Measurements from ENCODE around the gene DMPK. TPM values are rescaled to one million over a fixed set of nuclear protein-coding genes. Genes with fewer than 3 reads are reported as not detected.

The DMPK gene
- total and polyA plus RNA-seq, 4 experiments from 2014 or later, result 1.3 to 32.9 (median 30.8) TPM; not detected in 1

DNA sequence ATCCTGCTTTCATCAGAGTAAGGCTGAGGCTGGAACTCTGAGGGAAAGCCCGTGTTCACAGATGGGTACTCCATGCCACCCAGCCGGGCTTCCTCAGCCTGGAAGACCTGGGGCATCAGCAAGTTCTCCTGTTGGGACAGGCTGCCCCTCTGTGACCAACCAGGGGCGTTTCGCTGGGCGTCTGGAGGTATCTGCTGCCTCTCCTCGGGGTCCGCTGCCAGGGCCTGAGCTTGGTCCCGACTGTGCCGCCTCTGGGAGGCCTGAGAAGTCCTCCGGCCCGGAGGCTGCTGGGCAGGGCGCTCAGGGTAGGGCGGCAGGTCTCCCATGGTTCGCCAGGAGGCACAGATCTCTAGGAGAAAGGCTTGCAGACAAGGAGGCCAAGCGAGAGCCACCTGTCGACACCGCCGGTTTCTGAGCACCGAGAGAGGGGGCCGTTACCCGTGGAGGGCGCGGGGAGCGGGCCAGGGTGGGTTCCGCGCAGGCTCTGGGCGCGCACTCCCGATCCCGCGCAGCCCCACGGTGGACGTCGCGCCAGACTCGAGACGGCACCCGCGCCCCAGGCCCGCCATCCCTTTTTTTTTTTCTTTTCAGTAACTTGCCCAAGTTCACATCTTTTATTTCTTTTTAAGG lies 32.7 kb upstream of the DMPK start, which contains the start of gene RSPH6A:
RSPH6A (minus strand) TSS at position 458 of the 630 bp plus-strand sequence; CDS start at position 326, 132 bp downstream.
- peaks cover 0 to 6% (median 4%) of the 10 kb centered on the region in 4 donors for H3K4me1 Mint-ChIP-seq
- CTCF ChIA-PET (ENCODE audit: partially characterized antibody), result interaction anchor here (1.2 kb wide), 1 partner anchor 13 kb away, joined by 4 read pairs; no protein-coding TSS in a partner anchor
- H3K36me3 ChIP-seq (ENCODE audit: insufficient read depth, low read length), result no peaks in the 10 kb centered on the region
- H3K4me3 Mint-ChIP-seq, result no peak within 1 kb of the TSS
- H3K9me3 Mint-ChIP-seq, result peaks cover 0 to 2% (median 0%) of the 10 kb centered on the region in 8 donors
- peaks cover 0 to 10% of the 10 kb centered on the region in 2 donors for H3K36me3 Mint-ChIP-seq
- no peak within 1 kb of the TSS for H3K27ac ChIP-seq (ENCODE audit: low read depth, low read length)
- no peak for DNase-seq
- no peaks in the 10 kb centered on the region for H3K9me3 ChIP-seq (ENCODE audit: control insufficient read depth in 1 of 2, low read length in 2 of 2)
- H3K27me3 ChIP-seq (ENCODE audit: insufficient read depth, low read length), result no peaks in the 10 kb centered on the region
- peak within 1 kb of the TSS in 1 of 7 donors; percentile 68 for H3K27ac Mint-ChIP-seq
- POLR2A ChIA-PET (ENCODE audit: partially characterized antibody), result no interaction called here
- H3K4me1 ChIP-seq (ENCODE audit: insufficient read depth, low read length), result peaks cover 4% of the 10 kb centered on the region
- no peaks in the 10 kb centered on the region for H3K27me3 Mint-ChIP-seq
- no peak within 1 kb of the TSS for H3K4me3 ChIP-seq (ENCODE audit: low read length in 2 of 2)
- intact Hi-C loops (cut with micrococcal nuclease), result no loop called here

DNA sequence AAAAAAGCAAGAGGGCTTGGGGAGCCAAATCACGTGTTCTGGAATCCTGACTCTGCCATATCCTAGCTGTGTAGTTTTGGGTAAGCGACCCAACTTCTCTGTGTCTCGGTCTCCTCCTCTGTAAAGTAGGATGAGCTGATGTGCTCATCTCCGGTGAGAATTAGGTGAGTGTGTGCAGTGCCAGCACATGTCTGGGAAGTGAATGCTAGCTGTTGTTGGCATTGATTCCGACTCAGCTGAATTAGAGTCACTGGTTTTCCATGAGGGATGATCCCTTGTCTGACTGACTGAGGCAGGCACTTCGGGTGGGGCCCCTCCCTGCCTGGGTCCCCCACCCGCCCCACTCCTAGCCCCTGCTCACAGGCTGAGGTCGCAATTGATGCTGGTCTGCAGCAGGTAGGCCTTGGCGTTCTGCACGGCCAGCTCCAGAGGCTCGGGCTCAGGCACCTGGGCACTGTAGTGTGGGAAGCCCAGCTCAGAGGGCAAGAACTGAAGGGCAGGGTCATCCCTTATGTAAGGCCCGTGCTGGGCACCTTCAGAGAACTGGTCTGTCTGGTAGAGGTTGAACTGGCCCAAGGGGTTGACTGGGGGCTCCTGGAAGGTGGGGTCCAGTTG lies 32.0 kb upstream of the DMPK start:
- peaks cover 4% of the 10 kb centered on the region for H3K4me1 ChIP-seq (ENCODE audit: insufficient read depth, low read length)
- Mint-ChIP-seq H3K27me3 (no peaks in the 10 kb centered on the region), H3K4me1 (peaks cover 0 to 6% (median 4%) of the 10 kb centered on the region in 4 donors), H3K36me3 (peaks cover 0 to 4% of the 10 kb centered on the region in 2 donors), H3K27ac (peak overlapping the region in 1 of 7 donors; percentile 68), H3K9me3 (peaks cover 0 to 2% (median 0%) of the 10 kb centered on the region in 8 donors), H3K4me3 (no peak overlapping the region)
- no peak for DNase-seq
- no peak overlapping the region for H3K27ac ChIP-seq (ENCODE audit: low read depth, low read length)
- no peaks in the 10 kb centered on the region for H3K9me3 ChIP-seq (ENCODE audit: control insufficient read depth in 1 of 2, low read length in 2 of 2)
- CTCF ChIA-PET (ENCODE audit: partially characterized antibody), result interaction anchor here (1.2 kb wide), 2 partner anchors 12 to 15 kb away, joined by 4 to 6 read pairs; no protein-coding TSS in a partner anchor
- intact Hi-C loops (cut with micrococcal nuclease), result no loop called here
- no peak overlapping the region for H3K4me3 ChIP-seq (ENCODE audit: low read length in 2 of 2)
- POLR2A ChIA-PET (ENCODE audit: partially characterized antibody), result interaction anchor here (0.7 kb wide), 1 partner anchor 41 kb away, joined by 3 read pairs; no protein-coding TSS in a partner anchor
- H3K36me3 ChIP-seq (ENCODE audit: insufficient read depth, low read length), result no peaks in the 10 kb centered on the region
- no peaks in the 10 kb centered on the region for H3K27me3 ChIP-seq (ENCODE audit: insufficient read depth, low read length)

DNA sequence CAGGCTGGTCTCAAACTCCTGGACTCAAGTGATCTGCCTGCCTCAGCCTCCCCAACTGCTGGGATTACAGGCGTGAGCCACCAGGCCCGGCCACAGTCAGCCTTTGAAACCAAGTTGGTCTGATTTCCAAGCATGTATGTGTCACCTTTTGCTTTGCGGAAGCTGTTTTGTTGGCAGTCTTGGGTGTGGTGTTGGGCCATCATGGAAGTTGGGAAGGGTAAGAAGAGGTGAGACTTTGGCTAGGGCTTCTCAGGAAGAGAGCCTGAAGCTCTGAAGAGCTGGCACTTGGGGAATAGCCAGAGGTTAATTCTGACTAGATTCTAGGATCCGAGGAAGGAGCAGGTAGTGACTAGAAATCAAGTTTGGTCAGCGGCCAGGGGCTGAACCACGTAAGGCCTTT lies 30.0 kb upstream of the DMPK start:
- Histone ChIP-seq H3K4me1 (ENCODE audit: insufficient read depth, low read length) (peaks cover under 1% of the 10 kb centered on the region), H3K9me3 (ENCODE audit: control insufficient read depth in 1 of 2, low read length in 2 of 2) (no peaks in the 10 kb centered on the region), H3K27ac (ENCODE audit: low read depth, low read length) (no peak overlapping the region), H3K36me3 (ENCODE audit: insufficient read depth, low read length) (no peaks in the 10 kb centered on the region), H3K4me3 (ENCODE audit: low read length in 2 of 2) (no peak overlapping the region), H3K27me3 (ENCODE audit: insufficient read depth, low read length) (no peaks in the 10 kb centered on the region)
- Mint-ChIP-seq H3K4me3 (no peak overlapping the region), H3K27me3 (no peaks in the 10 kb centered on the region), H3K27ac (peak overlapping the region in 1 of 7 donors; percentile 28), H3K9me3 (peaks cover 0 to 2% (median 0%) of the 10 kb centered on the region in 8 donors), H3K36me3 (peaks cover 0 to 2% of the 10 kb centered on the region in 2 donors), H3K4me1 (peaks cover 0 to 5% (median 3%) of the 10 kb centered on the region in 4 donors)
- POLR2A ChIA-PET (ENCODE audit: partially characterized antibody), result no interaction called here
- CTCF ChIA-PET (ENCODE audit: partially characterized antibody), result interaction anchor here (0.6 to 1.2 kb wide), 2 partner anchors 10 to 38 kb away, joined by 3 to 4 read pairs; no protein-coding TSS in a partner anchor
- intact Hi-C loops (cut with micrococcal nuclease), result no loop called here
- DNase-seq, result no peak

DNA sequence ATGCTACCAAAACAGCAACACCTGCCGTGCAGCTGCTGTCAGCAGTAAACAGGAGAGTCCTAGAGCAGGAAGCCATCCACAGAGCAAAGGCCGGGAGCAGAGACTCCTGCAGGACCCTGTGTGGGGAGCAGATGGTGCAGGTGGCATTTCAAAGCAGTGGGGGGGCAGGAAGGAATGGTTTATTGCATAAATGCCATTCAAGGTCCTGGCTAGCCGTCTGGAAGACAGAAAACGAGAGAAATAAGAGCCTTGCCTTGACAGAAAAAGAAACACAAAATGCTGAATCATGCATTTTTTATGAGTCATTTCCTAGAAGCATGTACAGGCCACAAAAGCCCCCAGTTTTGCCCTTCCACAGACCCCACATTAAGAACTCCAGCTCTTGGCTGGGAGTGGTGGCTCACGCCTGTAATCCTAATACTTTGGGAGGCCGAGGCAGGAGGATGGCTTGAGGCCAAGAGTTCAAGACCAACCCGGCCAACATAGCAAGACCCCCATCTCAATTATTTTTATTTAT lies 27.4 kb upstream of the DMPK start:
- no peaks in the 10 kb centered on the region for H3K9me3 ChIP-seq (ENCODE audit: control insufficient read depth in 1 of 2, low read length in 2 of 2)
- CTCF ChIA-PET (ENCODE audit: partially characterized antibody), result interaction anchor here (0.8 to 2.0 kb wide), 3 partner anchors 7 to 39 kb away, joined by 3 to 9 read pairs (median 4); no protein-coding TSS in a partner anchor
- POLR2A ChIA-PET (ENCODE audit: partially characterized antibody), result no interaction called here
- no peak for DNase-seq
- Mint-ChIP-seq H3K27me3 (no peaks in the 10 kb centered on the region), H3K4me1 (no peaks in the 10 kb centered on the region), H3K9me3 (peaks cover 0 to 2% (median 0%) of the 10 kb centered on the region in 8 donors), H3K36me3 (no peaks in the 10 kb centered on the region), H3K27ac (no peak overlapping the region), H3K4me3 (no peak overlapping the region)
- H3K4me3 ChIP-seq (ENCODE audit: low read length in 2 of 2), result no peak overlapping the region
- no peaks in the 10 kb centered on the region for H3K4me1 ChIP-seq (ENCODE audit: insufficient read depth, low read length)
- intact Hi-C loops (cut with micrococcal nuclease), result no loop called here
- no peak overlapping the region for H3K27ac ChIP-seq (ENCODE audit: low read depth, low read length)
- no peaks in the 10 kb centered on the region for H3K36me3 ChIP-seq (ENCODE audit: insufficient read depth, low read length)
- H3K27me3 ChIP-seq (ENCODE audit: insufficient read depth, low read length), result no peaks in the 10 kb centered on the region

GRCh38 chr19:45805719-45806118 lies 23.4 kb upstream of the DMPK start:
- H3K9me3 Mint-ChIP-seq, result no peaks in the 10 kb centered on the region
- no peaks in the 10 kb centered on the region for H3K4me1 ChIP-seq (ENCODE audit: insufficient read depth, low read length)
- H3K4me3 ChIP-seq (ENCODE audit: low read length in 2 of 2), result no peak overlapping the region
- DNase-seq, result no peak
- no peaks in the 10 kb centered on the region for H3K36me3 ChIP-seq (ENCODE audit: insufficient read depth, low read length)
- ChIA-PET POLR2A (ENCODE audit: partially characterized antibody) (no interaction called here), CTCF (ENCODE audit: partially characterized antibody) (interaction anchor here (2.9 kb wide), 1 partner anchor 12 kb away, joined by 11 read pairs; no protein-coding TSS in a partner anchor)
- no peak overlapping the region for H3K27ac ChIP-seq (ENCODE audit: low read depth, low read length)
- H3K27me3 Mint-ChIP-seq, result peaks cover 3 to 6% of the 10 kb centered on the region in 2 donors
- no peak overlapping the region for H3K4me3 Mint-ChIP-seq
- no peaks in the 10 kb centered on the region for H3K9me3 ChIP-seq (ENCODE audit: control insufficient read depth in 1 of 2, low read length in 2 of 2)
- H3K27me3 ChIP-seq (ENCODE audit: insufficient read depth, low read length), result no peaks in the 10 kb centered on the region
- intact Hi-C loops (cut with micrococcal nuclease), result no loop called here
- no peaks in the 10 kb centered on the region for H3K4me1 Mint-ChIP-seq
- no peak overlapping the region for H3K27ac Mint-ChIP-seq
- no peaks in the 10 kb centered on the region for H3K36me3 Mint-ChIP-seq

DNA sequence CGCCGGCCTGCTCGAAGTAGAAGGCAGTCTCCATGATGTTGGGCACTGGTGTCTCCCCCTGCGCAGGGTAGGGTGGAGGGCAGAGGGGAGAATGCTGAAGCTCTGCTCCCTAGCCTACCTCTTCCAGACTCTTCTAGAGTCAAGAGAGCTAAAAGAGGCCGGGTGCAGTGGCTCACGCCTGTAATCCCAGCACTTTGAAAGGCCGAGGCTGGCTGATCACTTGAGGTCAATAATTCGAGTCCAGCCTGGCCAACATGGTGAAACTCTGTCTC lies 22.6 kb upstream of the DMPK start:
- intact Hi-C loops (cut with micrococcal nuclease), result no loop called here
- Mint-ChIP-seq H3K27ac (no peak overlapping the region), H3K27me3 (peaks cover 3 to 6% of the 10 kb centered on the region in 2 donors), H3K36me3 (no peaks in the 10 kb centered on the region), H3K9me3 (no peaks in the 10 kb centered on the region), H3K4me1 (no peaks in the 10 kb centered on the region), H3K4me3 (no peak overlapping the region)
- H3K36me3 ChIP-seq (ENCODE audit: insufficient read depth, low read length), result no peaks in the 10 kb centered on the region
- no peaks in the 10 kb centered on the region for H3K9me3 ChIP-seq (ENCODE audit: control insufficient read depth in 1 of 2, low read length in 2 of 2)
- no peak overlapping the region for H3K4me3 ChIP-seq (ENCODE audit: low read length in 2 of 2)
- no peaks in the 10 kb centered on the region for H3K4me1 ChIP-seq (ENCODE audit: insufficient read depth, low read length)
- ChIA-PET CTCF (ENCODE audit: partially characterized antibody) (interaction anchor here (0.6 to 2.9 kb wide), 2 partner anchors 13 to 35 kb away, joined by 3 to 11 read pairs; no protein-coding TSS in a partner anchor), POLR2A (ENCODE audit: partially characterized antibody) (no interaction called here)
- H3K27ac ChIP-seq (ENCODE audit: low read depth, low read length), result no peak overlapping the region
- H3K27me3 ChIP-seq (ENCODE audit: insufficient read depth, low read length), result no peaks in the 10 kb centered on the region
- no peak for DNase-seq

Data from CD4-positive, alpha-beta memory T cell (primary cell).